Naive thymus-derived CD4-positive, alpha-beta T cell (primary cell): Measurements from ENCODE around the gene DSG4. TPM values are rescaled to one million over a fixed set of nuclear protein-coding genes. Genes with fewer than 3 reads are reported as not detected.

Source experiments
- ATAC-seq: fragments of 150-1000 bp; cut with Tn5 transposase; 2 replicates; pipeline ENCODE4 v1.10.0; 2021; ENCODE audit warnings: mild to moderate bottlenecking, moderate library complexity
- CTCF ChIA-PET: fragments of 350-600 bp; sonication (Branson Sonifier 250); formaldehyde crosslinking; loops from one replicate; lab custom pipeline; 2021; ENCODE audit warnings: antibody characterized with exemption; lab: Charles Lee
- POLR2A ChIA-PET: fragments of 350-600 bp; sonication (Branson Sonifier 250); formaldehyde crosslinking; loops from one replicate; lab custom pipeline; 2021; ENCODE audit warnings: antibody characterized with exemption, inconsistent platforms; lab: Charles Lee
- DNase-seq, 9 donors: peaks; one replicate each; pipeline versions ENCODE4 v3.0.0 to v3.0.0-alpha.2; 2020 to 2022; ENCODE audit warnings: mixed read lengths in 1 of 9
- H3K27ac ChIP-seq: one replicate; pipeline ENCODE4 v1.7.0; 2013; ENCODE audit warnings: mild to moderate bottlenecking, low read depth, low read length, moderate library complexity
- H3K27me3 ChIP-seq, 2 donors: one replicate each; pipeline ENCODE4 v1.7.0; 2013; ENCODE audit warnings: low read length in 2 of 2, mild to moderate bottlenecking in 2 of 2, moderate library complexity in 2 of 2; ENCODE audit not compliant: control insufficient read depth in 2 of 2, insufficient read depth in 2 of 2
- H3K36me3 ChIP-seq, 3 experiments: 1 replicate in 2 of 3; 2 replicates in 1 of 3; pipeline ENCODE4 v1.7.0; 2013; ENCODE audit warnings: low read length in 3 of 3, mild to moderate bottlenecking in 3 of 3, moderate library complexity in 1 of 3; ENCODE audit not compliant: insufficient read depth in 3 of 3, control insufficient read depth in 2 of 3
- H3K4me1 ChIP-seq, 2 donors: one replicate each; pipeline ENCODE4 v1.7.0; 2013; ENCODE audit warnings: low read length in 2 of 2, mild to moderate bottlenecking in 2 of 2, moderate library complexity in 1 of 2; ENCODE audit not compliant: control insufficient read depth in 2 of 2, insufficient read depth in 2 of 2
- H3K4me3 ChIP-seq: 2 replicates; pipeline ENCODE4 v1.7.0; 2013; ENCODE audit warnings: mild to moderate bottlenecking, low read length
- H3K9me3 ChIP-seq, 3 experiments: 1 replicate in 2 of 3; 2 replicates in 1 of 3; pipeline ENCODE4 v1.7.0; 2013; ENCODE audit warnings: low read length in 3 of 3; ENCODE audit not compliant: control insufficient read depth in 2 of 3
- H3K27ac Mint-ChIP-seq, 9 donors: one replicate each; pipeline ENCODE4 v1.8.0; 2020 to 2022; ENCODE audit warnings: mixed read lengths in 9 of 9, mild to moderate bottlenecking in 8 of 9, moderate library complexity in 5 of 9, inconsistent platforms in 2 of 9
- H3K27me3 Mint-ChIP-seq, 5 donors: one replicate each; pipeline ENCODE4 v1.8.0; 2021 to 2022; ENCODE audit warnings: mixed read lengths in 5 of 5, mild to moderate bottlenecking in 1 of 5
- H3K36me3 Mint-ChIP-seq, 5 donors: one replicate each; pipeline ENCODE4 v1.8.0; 2020 to 2022; ENCODE audit warnings: mixed read lengths in 5 of 5, mild to moderate bottlenecking in 3 of 5, inconsistent platforms in 1 of 5
- H3K4me1 Mint-ChIP-seq, 7 donors: one replicate each; pipeline ENCODE4 v1.8.0; 2020 to 2022; ENCODE audit warnings: mixed read lengths in 7 of 7, mild to moderate bottlenecking in 3 of 7, inconsistent platforms in 1 of 7
- H3K4me3 Mint-ChIP-seq, 10 donors: one replicate each; pipeline ENCODE4 v1.8.0; 2020 to 2022; ENCODE audit warnings: mild to moderate bottlenecking in 10 of 10, mixed read lengths in 10 of 10, moderate library complexity in 6 of 10, inconsistent platforms in 2 of 10
- H3K9me3 Mint-ChIP-seq, 11 donors: one replicate each; pipeline ENCODE4 v1.8.0; 2020 to 2022; ENCODE audit warnings: mixed read lengths in 11 of 11, mild to moderate bottlenecking in 4 of 11, inconsistent platforms in 1 of 11, moderate library complexity in 1 of 11
- intact Hi-C, 2 donors: fragments of 100-400 bp; cut with micrococcal nuclease; formaldehyde crosslinking; loops; one replicate each; pipeline ENCODE4 v1.15.1; 2023
- polyA plus RNA-seq, 2 donors: library from polyadenylated mRNA; unstranded; fragments of 300-500 nt; fragmentation: Illumina TruSeq; gene quantifications; one replicate each; pipeline ENCODE4 v1.2.3, GENCODE V29; 2021
- total RNA-seq, 6 experiments: library from RNA in 5 of 6; stranded (reverse) in 5 of 6; gene quantifications; 1 replicate in 5 of 6; 2 replicates in 1 of 6; pipeline ENCODE4 v1.2.3 and lab custom pipeline; 2021 to 2026

Gene DSG4
- total and polyA plus RNA-seq, 7 experiments from 2014 or later: not detected

GRCh38 chr18:31430554-31430953 is 54.0 kb downstream of the DSG4 start:
- Mint-ChIP-seq H3K27me3 (peaks cover 0 to 2% (median 0%) of the 10 kb centered on the region in 5 donors), H3K36me3 (no peaks in the 10 kb centered on the region), H3K4me1 (no peaks in the 10 kb centered on the region), H3K4me3 (no peak overlapping the region), H3K9me3 (peaks cover 0 to 18% (median 4%) of the 10 kb centered on the region in 11 donors), H3K27ac (no peak overlapping the region)
- Histone ChIP-seq H3K4me1 (no peaks in the 10 kb centered on the region), H3K36me3 (no peaks in the 10 kb centered on the region), H3K9me3 (no peaks in the 10 kb centered on the region), H3K4me3 (no peak overlapping the region), H3K27ac (no peak overlapping the region), H3K27me3 (no peaks in the 10 kb centered on the region)
- intact Hi-C loops: no loop called here
- DNase-seq: no peak
- no peak for ATAC-seq
- CTCF ChIA-PET: no interaction called here
- POLR2A ChIA-PET: no interaction called here

- no peak overlapping the region for H3K27ac Mint-ChIP-seq
- Histone ChIP-seq H3K27ac (no peak overlapping the region), H3K36me3 (no peaks in the 10 kb centered on the region), H3K4me1 (no peaks in the 10 kb centered on the region), H3K9me3 (no peaks in the 10 kb centered on the region), H3K4me3 (no peak overlapping the region), H3K27me3 (no peaks in the 10 kb centered on the region)
- no peak overlapping the region for H3K4me3 Mint-ChIP-seq
- H3K36me3 Mint-ChIP-seq: no peaks in the 10 kb centered on the region
- DNase-seq: no peak
- ATAC-seq: no peak
- ChIA-PET CTCF (no interaction called here), POLR2A (no interaction called here)
- peaks cover 0 to 18% (median 5%) of the 10 kb centered on the region in 11 donors for H3K9me3 Mint-ChIP-seq
- H3K27me3 Mint-ChIP-seq: peaks cover 0 to 4% (median 0%) of the 10 kb centered on the region in 5 donors
- no peaks in the 10 kb centered on the region for H3K4me1 Mint-ChIP-seq
- intact Hi-C loops: no loop called here
These were observed 55.7 kb downstream of the DSG4 start for GRCh38 chr18:31432316-31432715.

GRCh38 chr18:31436825-31437224 is 60.2 kb downstream of the DSG4 start:
- Histone ChIP-seq H3K27me3 (no peaks in the 10 kb centered on the region), H3K27ac (no peak overlapping the region), H3K4me3 (no peak overlapping the region), H3K9me3 (no peaks in the 10 kb centered on the region), H3K4me1 (no peaks in the 10 kb centered on the region), H3K36me3 (no peaks in the 10 kb centered on the region)
- Mint-ChIP-seq H3K4me3 (no peak overlapping the region), H3K36me3 (no peaks in the 10 kb centered on the region), H3K27ac (no peak overlapping the region), H3K4me1 (no peaks in the 10 kb centered on the region), H3K27me3 (peaks cover 0 to 4% (median 0%) of the 10 kb centered on the region in 5 donors), H3K9me3 (peaks cover 0 to 15% (median 5%) of the 10 kb centered on the region in 11 donors)
- ChIA-PET CTCF (no interaction called here), POLR2A (no interaction called here)
- DNase-seq (no peak), ATAC-seq (no peak)
- intact Hi-C loops: no loop called here

- CTCF ChIA-PET: no interaction called here
These were observed 61.8 kb downstream of the DSG4 start for GRCh38 chr18:31438402-31438801.

GRCh38 chr18:31439807-31440325 is 63.3 kb downstream of the DSG4 start:
- H3K27me3 ChIP-seq: no peaks in the 10 kb centered on the region
- Mint-ChIP-seq H3K9me3 (peaks cover 0 to 8% (median 0%) of the 10 kb centered on the region in 11 donors), H3K4me3 (no peak overlapping the region), H3K36me3 (no peaks in the 10 kb centered on the region), H3K27me3 (peaks cover 0 to 4% (median 0%) of the 10 kb centered on the region in 5 donors), H3K27ac (no peak overlapping the region), H3K4me1 (no peaks in the 10 kb centered on the region)
- intact Hi-C loops: no loop called here
- ChIA-PET POLR2A (no interaction called here), CTCF (no interaction called here)
- DNase-seq (no peak), ATAC-seq (no peak)
- H3K36me3 ChIP-seq: no peaks in the 10 kb centered on the region
- no peak overlapping the region for H3K4me3 ChIP-seq
- H3K27ac ChIP-seq: no peak overlapping the region
- no peaks in the 10 kb centered on the region for H3K9me3 ChIP-seq
- H3K4me1 ChIP-seq: no peaks in the 10 kb centered on the region

More at GRCh38 chr18:31438402-31438801, 61.8 kb downstream of the DSG4 start:
- peaks cover 0 to 4% (median 0%) of the 10 kb centered on the region in 5 donors for H3K27me3 Mint-ChIP-seq
- POLR2A ChIA-PET: no interaction called here
- no peak for ATAC-seq
- no peaks in the 10 kb centered on the region for H3K4me1 Mint-ChIP-seq
- intact Hi-C loops: no loop called here
- no peak overlapping the region for H3K4me3 Mint-ChIP-seq
- Histone ChIP-seq H3K9me3 (no peaks in the 10 kb centered on the region), H3K4me1 (no peaks in the 10 kb centered on the region), H3K4me3 (no peak overlapping the region), H3K27me3 (no peaks in the 10 kb centered on the region), H3K27ac (no peak overlapping the region), H3K36me3 (no peaks in the 10 kb centered on the region)
- H3K27ac Mint-ChIP-seq: no peak overlapping the region
- H3K9me3 Mint-ChIP-seq: peaks cover 0 to 12% (median 2%) of the 10 kb centered on the region in 11 donors
- no peak for DNase-seq
- no peaks in the 10 kb centered on the region for H3K36me3 Mint-ChIP-seq

- Mint-ChIP-seq H3K36me3 (no peaks in the 10 kb centered on the region), H3K4me1 (no peaks in the 10 kb centered on the region), H3K9me3 (peaks cover 0 to 3% (median 0%) of the 10 kb centered on the region in 11 donors), H3K27ac (no peak overlapping the region), H3K4me3 (no peak overlapping the region), H3K27me3 (peaks cover 0 to under 1% (median 0%) of the 10 kb centered on the region in 5 donors)
- Histone ChIP-seq H3K27ac (no peak overlapping the region), H3K4me3 (no peak overlapping the region), H3K36me3 (no peaks in the 10 kb centered on the region), H3K9me3 (no peaks in the 10 kb centered on the region), H3K27me3 (no peaks in the 10 kb centered on the region), H3K4me1 (no peaks in the 10 kb centered on the region)
- DNase-seq (no peak), ATAC-seq (no peak)
- POLR2A ChIA-PET: no interaction called here
- intact Hi-C loops: no loop called here
- CTCF ChIA-PET: no interaction called here
These were observed 64.2 kb downstream of the DSG4 start for GRCh38 chr18:31440787-31441186.

- Mint-ChIP-seq H3K27me3 (no peaks in the 10 kb centered on the region), H3K4me3 (no peak overlapping the region), H3K27ac (no peak overlapping the region), H3K9me3 (peaks cover 0 to 3% (median 0%) of the 10 kb centered on the region in 11 donors), H3K36me3 (no peaks in the 10 kb centered on the region), H3K4me1 (no peaks in the 10 kb centered on the region)
- no peak overlapping the region for H3K27ac ChIP-seq
- H3K4me3 ChIP-seq: no peak overlapping the region
- intact Hi-C loops: no loop called here
- H3K27me3 ChIP-seq: no peaks in the 10 kb centered on the region
- ATAC-seq: no peak
- no peaks in the 10 kb centered on the region for H3K4me1 ChIP-seq
- H3K36me3 ChIP-seq: no peaks in the 10 kb centered on the region
- CTCF ChIA-PET: no interaction called here
- no peaks in the 10 kb centered on the region for H3K9me3 ChIP-seq
- DNase-seq: no peak
- POLR2A ChIA-PET: no interaction called here
These were observed 64.9 kb downstream of the DSG4 start for GRCh38 chr18:31441493-31441892.
